Measurements from ENCODE around the gene XDH.

GRCh38 chr2:31286961-31287550, 127.5 kb downstream of the XDH start:
- TF ChIP-seq CTCF (IDR thresholded peaks at IDR 0.05) (no peak), POLR2A (IDR thresholded peaks at IDR 0.05) (no peak)

All from ovary (tissue), 3 donors.